ENCODE data around the gene GSTCD. TPM values are rescaled to one million over a fixed set of nuclear protein-coding genes. Genes with fewer than 3 reads are reported as not detected.

GSTCD gene
- total and polyA plus RNA-seq, 9 of the 15 experiments (the other 6 are each of a cell fraction or from before 2014, with no cell fraction given) = 4.5 to 36.3 (median 16.0) TPM

- TF ChIP-seq SMARCA4 (IDR thresholded peaks at IDR 0.05) (no peak), GTF3C2 (IDR thresholded peaks at IDR 0.05; ENCODE audit: borderline replicate concordance, extremely low read depth, insufficient read length) (no peak), MCM7 (IDR thresholded peaks at IDR 0.05) (no peak), MCM3 (IDR thresholded peaks at IDR 0.05) (no peak)
These were observed 178.9 kb downstream of the GSTCD start (continued) for GRCh38 chr4:105887508-105887907.

- H4K20me1 ChIP-seq (replicated peaks; ENCODE audit: control insufficient read depth, insufficient read depth, low read length) = no peaks in the 10 kb centered on the region; the same call in 1 of the 2 replicates
- H3K79me2 ChIP-seq (ENCODE audit: control insufficient read depth, insufficient read depth, low read length) = no peaks in the 10 kb centered on the region
- no peaks in the 10 kb centered on the region for H3K9me1 ChIP-seq (ENCODE audit: control insufficient read depth, insufficient read depth, low read length)
- intact Hi-C loops (cut with micrococcal nuclease) (no loop called here), in situ Hi-C loops (cut with MboI) (no loop called here)
- no peak for DNase-seq (ENCODE audit: extremely low read depth in 1 of 4, low spot score in 3 of 4)
- peaks cover 0 to 12% of the 10 kb centered on the region in 2 experiments; a peak in 1 of 5 replicates for H3K4me1 ChIP-seq (replicated peaks in 1 of 2; ENCODE audit: control insufficient read depth in 2 of 2, insufficient read depth in 2 of 2, low read length in 2 of 2)
- no peak within 1 kb of the TSS for H2AFZ ChIP-seq (ENCODE audit: low read depth, low read length)
- no peak within 1 kb of the TSS for H3K27ac ChIP-seq (ENCODE audit: extremely low read depth, low read depth, low read length)
- POLR2A ChIA-PET = no interaction called here
- CTCF ChIA-PET (ENCODE audit: low intra/inter-chr PET ratio) = no interaction called here
- H3K4me3 ChIP-seq = no peak within 1 kb of the TSS
- peaks cover 0 to 30% of the 10 kb centered on the region in 2 experiments; a peak in 3 of 5 replicates for H3K27me3 ChIP-seq (ENCODE audit: control insufficient read depth in 2 of 2, insufficient read depth in 2 of 2, low read length in 2 of 2)
- no peak within 1 kb of the TSS for H3K9ac ChIP-seq (ENCODE audit: insufficient read depth in 1 of 2, low read depth in 2 of 2, low read length in 2 of 2)
- H3K4me2 ChIP-seq (ENCODE audit: insufficient read depth, low read length) = no peak within 1 kb of the TSS
- 26% methylated on average over 11 of the region's 56 CpGs for WGBS (ENCODE audit: insufficient coverage, low coverage, missing lambda C conversion rate)
- FAIRE-seq = no peak
- no peaks in the 10 kb centered on the region for H3K36me3 ChIP-seq (ENCODE audit: control insufficient read depth, insufficient read depth, low read length)
- H3K9me3 ChIP-seq (replicated peaks; ENCODE audit: control insufficient read depth, insufficient read depth, low read depth, low read length) = no peaks in the 10 kb centered on the region
- BruUV-seq (replicated peaks) = no TSS peak
- no peak for ATAC-seq
- TF ChIP-seq THRB (CRISPR knock-in tag; conservative IDR thresholded peaks at IDR 0.05) = no peak
- no peak for TF ChIP-seq HIVEP1 (CRISPR knock-in tag; IDR thresholded peaks at IDR 0.05)
- TF ChIP-seq FOXO4 (CRISPR knock-in tag; IDR thresholded peaks at IDR 0.05) = no peak
- no peak for TF ChIP-seq NFATC3 (IDR thresholded peaks at IDR 0.05)
- no peak for TF ChIP-seq THAP12 (CRISPR knock-in tag; IDR thresholded peaks at IDR 0.05)
- no peak for TF ChIP-seq SIX5 (IDR thresholded peaks at IDR 0.05; ENCODE audit: borderline replicate concordance in 1 of 2, insufficient read depth in 1 of 2, low read depth in 1 of 2, low read length in 2 of 2)
- no peak for TF ChIP-seq BACH1 (tag; IDR thresholded peaks at IDR 0.05)
- TF ChIP-seq TFAM (CRISPR knock-in tag; conservative IDR thresholded peaks at IDR 0.05) = no peak
These were observed 186.3 kb downstream of the GSTCD start, which contains the start of gene NPNT for GRCh38 chr4:105894660-105895582. NPNT (plus strand) TSS chr4:105895471; CDS start chr4:105895653, 182 bp downstream.
